ENCODE measurements around the gene INSL3. TPM values are rescaled to one million over a fixed set of nuclear protein-coding genes. Genes with fewer than 3 reads are reported as not detected.

Gene INSL3
- total and polyA plus RNA-seq, 2 of the 13 experiments (the other 11 are each of a cell fraction or from before 2014, with no cell fraction given), result 0.30 TPM; not detected in 1

DNA sequence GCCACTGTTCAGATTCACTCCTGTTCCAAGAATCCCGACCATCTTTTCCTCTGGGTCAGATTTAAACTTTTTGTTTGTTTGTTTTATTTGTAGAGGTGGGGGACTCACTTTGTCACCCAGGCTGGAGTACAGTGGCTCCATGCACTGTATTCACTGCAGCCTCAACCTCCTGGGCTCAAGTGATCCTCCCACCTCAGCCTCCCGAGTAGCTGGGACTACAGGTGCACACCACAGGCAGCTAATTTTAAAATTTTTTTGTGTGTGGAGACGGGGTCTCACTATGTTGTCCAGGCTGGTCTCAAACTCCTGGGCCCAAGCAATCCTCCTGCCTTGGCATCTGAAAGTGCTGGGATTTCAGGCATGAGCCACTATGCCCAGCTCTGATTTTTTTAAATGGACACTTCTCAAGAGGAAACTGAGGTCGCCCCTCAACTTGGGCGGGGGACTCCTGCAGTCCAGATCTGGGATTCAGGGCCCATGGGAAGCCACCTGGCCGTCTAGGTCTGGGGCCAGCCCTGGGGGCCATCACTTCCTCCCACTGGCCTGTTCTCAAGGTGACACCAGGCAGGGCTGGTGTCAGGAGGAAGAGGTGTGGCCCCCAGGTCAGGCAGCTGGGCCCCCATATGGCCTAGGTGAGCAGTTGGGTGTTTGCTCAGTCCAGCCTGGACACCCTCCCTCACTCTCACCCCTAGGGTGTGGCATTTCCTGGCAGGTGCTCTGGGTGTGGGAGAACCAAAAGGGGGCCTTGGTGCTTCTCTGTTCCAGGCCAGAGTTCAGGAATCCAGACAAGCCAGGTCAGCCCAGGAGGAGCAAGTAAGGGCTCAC, 25.1 kb downstream of the INSL3 start (continued):
- TF ChIP-seq, protein P1, sequence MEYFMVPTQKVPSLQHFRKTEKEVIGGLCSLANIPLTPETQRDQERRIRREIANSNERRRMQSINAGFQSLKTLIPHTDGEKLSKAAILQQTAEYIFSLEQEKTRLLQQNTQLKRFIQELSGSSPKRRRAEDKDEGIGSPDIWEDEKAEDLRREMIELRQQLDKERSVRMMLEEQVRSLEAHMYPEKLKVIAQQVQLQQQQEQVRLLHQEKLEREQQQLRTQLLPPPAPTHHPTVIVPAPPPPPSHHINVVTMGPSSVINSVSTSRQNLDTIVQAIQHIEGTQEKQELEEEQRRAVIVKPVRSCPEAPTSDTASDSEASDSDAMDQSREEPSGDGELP (IDR thresholded peaks at IDR 0.05; ENCODE audit: borderline replicate concordance, low read depth), result peak; percentile 71; the same call in 1 of the 2 replicates
- TF ChIP-seq CBFB (CRISPR knock-in tag; IDR thresholded peaks at IDR 0.05) (no peak), ZNF672 (CRISPR knock-in tag; IDR thresholded peaks at IDR 0.05) (no peak), CHD4 (IDR thresholded peaks at IDR 0.05; ENCODE audit: borderline replicate concordance, low read length) (no peak), SP2 (CRISPR knock-in tag; IDR thresholded peaks at IDR 0.05) (no peak), ZNF12 (CRISPR knock-in tag; IDR thresholded peaks at IDR 0.05) (no peak), NAIF1 (CRISPR knock-in tag; IDR thresholded peaks at IDR 0.05; ENCODE audit: borderline replicate concordance) (no peak), PRPF4 (IDR thresholded peaks at IDR 0.05; ENCODE audit: low read depth, low read length, poor library complexity, severe bottlenecking) (no peak), ZNF569 (CRISPR knock-in tag; IDR thresholded peaks at IDR 0.05; ENCODE audit: borderline replicate concordance) (no peak), SNAI1 (CRISPR knock-in tag; IDR thresholded peaks at IDR 0.05; ENCODE audit: borderline replicate concordance) (no peak), SUZ12 (IDR thresholded peaks at IDR 0.05; ENCODE audit: low read depth, low read length) (no peak), ZFP36L1 (CRISPR knock-in tag; IDR thresholded peaks at IDR 0.05) (0 out of 2 replicates have a peak, but pooled peaks have one; percentile 19), MTF2 (CRISPR knock-in tag; IDR thresholded peaks at IDR 0.05; ENCODE audit: borderline replicate concordance) (no peak), ZFY (CRISPR knock-in tag; IDR thresholded peaks at IDR 0.05) (no peak), ZNF124 (CRISPR knock-in tag; IDR thresholded peaks at IDR 0.05) (no peak), RFX5 (IDR thresholded peaks at IDR 0.05; ENCODE audit: low read depth, low read length) (no peak), NR2C2 (CRISPR knock-in tag; IDR thresholded peaks at IDR 0.05; ENCODE audit: borderline replicate concordance) (no peak), SOX6 (IDR thresholded peaks at IDR 0.05) (no peak), SOX6 (CRISPR knock-in tag; IDR thresholded peaks at IDR 0.05) (no peak; the same call in 1 of the 2 replicates), CEBPB (IDR thresholded peaks at IDR 0.05; ENCODE audit: borderline replicate concordance, low read depth, low read length) (no peak), ZSCAN12 (CRISPR knock-in tag; IDR thresholded peaks at IDR 0.05) (no peak), CENPX (CRISPR knock-in tag; IDR thresholded peaks at IDR 0.05) (no peak)
- TF ChIP-seq, protein P2, sequence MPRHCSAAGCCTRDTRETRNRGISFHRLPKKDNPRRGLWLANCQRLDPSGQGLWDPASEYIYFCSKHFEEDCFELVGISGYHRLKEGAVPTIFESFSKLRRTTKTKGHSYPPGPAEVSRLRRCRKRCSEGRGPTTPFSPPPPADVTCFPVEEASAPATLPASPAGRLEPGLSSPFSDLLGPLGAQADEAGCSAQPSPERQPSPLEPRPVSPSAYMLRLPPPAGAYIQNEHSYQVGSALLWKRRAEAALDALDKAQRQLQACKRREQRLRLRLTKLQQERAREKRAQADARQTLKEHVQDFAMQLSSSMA (CRISPR knock-in tag; IDR thresholded peaks at IDR 0.05), result no peak
- TF ChIP-seq, protein P3, sequence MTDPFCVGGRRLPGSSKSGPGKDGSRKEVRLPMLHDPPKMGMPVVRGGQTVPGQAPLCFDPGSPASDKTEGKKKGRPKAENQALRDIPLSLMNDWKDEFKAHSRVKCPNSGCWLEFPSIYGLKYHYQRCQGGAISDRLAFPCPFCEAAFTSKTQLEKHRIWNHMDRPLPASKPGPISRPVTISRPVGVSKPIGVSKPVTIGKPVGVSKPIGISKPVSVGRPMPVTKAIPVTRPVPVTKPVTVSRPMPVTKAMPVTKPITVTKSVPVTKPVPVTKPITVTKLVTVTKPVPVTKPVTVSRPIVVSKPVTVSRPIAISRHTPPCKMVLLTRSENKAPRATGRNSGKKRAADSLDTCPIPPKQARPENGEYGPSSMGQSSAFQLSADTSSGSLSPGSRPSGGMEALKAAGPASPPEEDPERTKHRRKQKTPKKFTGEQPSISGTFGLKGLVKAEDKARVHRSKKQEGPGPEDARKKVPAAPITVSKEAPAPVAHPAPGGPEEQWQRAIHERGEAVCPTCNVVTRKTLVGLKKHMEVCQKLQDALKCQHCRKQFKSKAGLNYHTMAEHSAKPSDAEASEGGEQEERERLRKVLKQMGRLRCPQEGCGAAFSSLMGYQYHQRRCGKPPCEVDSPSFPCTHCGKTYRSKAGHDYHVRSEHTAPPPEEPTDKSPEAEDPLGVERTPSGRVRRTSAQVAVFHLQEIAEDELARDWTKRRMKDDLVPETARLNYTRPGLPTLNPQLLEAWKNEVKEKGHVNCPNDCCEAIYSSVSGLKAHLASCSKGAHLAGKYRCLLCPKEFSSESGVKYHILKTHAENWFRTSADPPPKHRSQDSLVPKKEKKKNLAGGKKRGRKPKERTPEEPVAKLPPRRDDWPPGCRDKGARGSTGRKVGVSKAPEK (CRISPR knock-in tag; IDR thresholded peaks at IDR 0.05; ENCODE audit: borderline replicate concordance), result no peak
- TF ChIP-seq, protein P4, sequence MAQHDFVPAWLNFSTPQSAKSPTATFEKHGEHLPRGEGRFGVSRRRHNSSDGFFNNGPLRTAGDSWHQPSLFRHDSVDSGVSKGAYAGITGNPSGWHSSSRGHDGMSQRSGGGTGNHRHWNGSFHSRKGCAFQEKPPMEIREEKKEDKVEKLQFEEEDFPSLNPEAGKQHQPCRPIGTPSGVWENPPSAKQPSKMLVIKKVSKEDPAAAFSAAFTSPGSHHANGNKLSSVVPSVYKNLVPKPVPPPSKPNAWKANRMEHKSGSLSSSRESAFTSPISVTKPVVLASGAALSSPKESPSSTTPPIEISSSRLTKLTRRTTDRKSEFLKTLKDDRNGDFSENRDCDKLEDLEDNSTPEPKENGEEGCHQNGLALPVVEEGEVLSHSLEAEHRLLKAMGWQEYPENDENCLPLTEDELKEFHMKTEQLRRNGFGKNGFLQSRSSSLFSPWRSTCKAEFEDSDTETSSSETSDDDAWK (CRISPR knock-in tag; IDR thresholded peaks at IDR 0.05), result no peak
